Natural killer cell (primary cell): Measurements from ENCODE around the gene TUBE1. TPM values are rescaled to one million over a fixed set of nuclear protein-coding genes. Genes with fewer than 3 reads are reported as not detected.

Source experiments
- ATAC-seq, 3 donors: fragments of 150-1000 bp in 2 of 3; fragments of 200-7000 bp in 1 of 3; cut with Tn5 transposase; 1 replicate in 1 of 3; 2 replicates in 2 of 3; pipeline ENCODE4 v1.10.0; 2021; ENCODE audit warnings: mild to moderate bottlenecking in 2 of 3, moderate library complexity in 2 of 3
- DNase-seq, 2 donors: peaks; one replicate each; pipeline versions ENCODE4 v3.0.0 to v3.0.0-alpha.2; 2013 to 2021; ENCODE audit warnings: mixed read lengths in 1 of 2
- H3K27ac ChIP-seq: one replicate; pipeline ENCODE4 v1.5.1; 2013; ENCODE audit warnings: mild to moderate bottlenecking, low read length
- H3K27me3 ChIP-seq: one replicate; pipeline ENCODE4 v1.6.1; 2013; ENCODE audit warnings: low read length; ENCODE audit not compliant: control insufficient read depth, insufficient read depth
- H3K36me3 ChIP-seq: one replicate; pipeline ENCODE4 v1.6.1; 2013; ENCODE audit warnings: low read length; ENCODE audit not compliant: control insufficient read depth, insufficient read depth
- H3K4me1 ChIP-seq: one replicate; pipeline ENCODE4 v1.6.1; 2013; ENCODE audit warnings: low read length; ENCODE audit not compliant: control insufficient read depth, insufficient read depth
- H3K4me3 ChIP-seq: one replicate; pipeline ENCODE4 v1.5.1; 2013; ENCODE audit warnings: low read length
- H3K9me3 ChIP-seq: one replicate; pipeline ENCODE4 v1.6.1; 2013; ENCODE audit warnings: low read length; ENCODE audit not compliant: control insufficient read depth, insufficient read depth
- H3K27ac Mint-ChIP-seq, 2 donors: one replicate each; pipeline ENCODE4 v1.8.0; 2022; ENCODE audit warnings: mild to moderate bottlenecking in 2 of 2, mixed read lengths in 2 of 2, moderate library complexity in 1 of 2
- H3K27me3 Mint-ChIP-seq, 2 donors: one replicate each; pipeline ENCODE4 v1.8.0; 2022; ENCODE audit warnings: low read depth in 2 of 2, mixed read lengths in 2 of 2
- H3K36me3 Mint-ChIP-seq: one replicate; pipeline ENCODE4 v1.8.0; 2022; ENCODE audit warnings: mixed read lengths
- H3K4me1 Mint-ChIP-seq, 2 donors: one replicate each; pipeline ENCODE4 v1.8.0; 2022; ENCODE audit warnings: mixed read lengths in 2 of 2
- H3K4me3 Mint-ChIP-seq: one replicate; pipeline ENCODE4 v1.8.0; 2022; ENCODE audit warnings: mild to moderate bottlenecking, moderate library complexity, mixed read lengths
- H3K9me3 Mint-ChIP-seq, 2 donors: one replicate each; pipeline ENCODE4 v1.8.0; 2022; ENCODE audit warnings: mixed read lengths in 2 of 2
- CTCF ChIP-seq: fragments of 200-600 bp; IDR thresholded peaks from one replicate; pipeline ENCODE4 v1.8.0; 2022; ENCODE audit warnings: antibody characterized with exemption
- WGBS: methylation state at CpG from one replicate; pipeline ENCODE4 v1.1.7; 2013; ENCODE audit warnings: missing lambda C conversion rate; ENCODE audit not compliant: insufficient coverage; 5-methylcytosine and 5-hydroxymethylcytosine counted together
- intact Hi-C: fragments of 100-400 bp; cut with micrococcal nuclease; formaldehyde crosslinking; loops from one replicate; pipeline ENCODE4 v1.14.2; 2022
- total RNA-seq, 4 donors: library from RNA; stranded (reverse); fragments of 120-200 nt in 1 of 4; gene quantifications; one replicate each; pipeline versions ENCODE4 v1.2.3 to v1.2.4, GENCODE V29; 2013 to 2022

TUBE1 gene
- total RNA-seq, 3 donors from 2014 or later (not counting 1 experiment from before 2014, with no cell fraction given), result 15.6 to 31.2 (median 23.7) TPM

GRCh38 chr6:112116221-112116620 is 28.9 kb upstream of the TUBE1 start:
- H3K27ac Mint-ChIP-seq, result no peak overlapping the region
- TF ChIP-seq CTCF, result no peak
- H3K4me3 Mint-ChIP-seq, result no peak overlapping the region
- peaks cover 23 to 40% of the 10 kb centered on the region in 2 donors for H3K27me3 Mint-ChIP-seq
- no peaks in the 10 kb centered on the region for H3K9me3 ChIP-seq
- H3K36me3 ChIP-seq, result no peaks in the 10 kb centered on the region
- DNase-seq (no peak), ATAC-seq (no peak)
- intact Hi-C loops, result no loop called here
- no peaks in the 10 kb centered on the region for H3K9me3 Mint-ChIP-seq
- H3K4me1 Mint-ChIP-seq, result no peaks in the 10 kb centered on the region
- no peaks in the 10 kb centered on the region for H3K36me3 Mint-ChIP-seq
- H3K4me1 ChIP-seq, result no peaks in the 10 kb centered on the region
- H3K27me3 ChIP-seq, result no peaks in the 10 kb centered on the region
- no peak overlapping the region for H3K4me3 ChIP-seq
- no peak overlapping the region for H3K27ac ChIP-seq
- no CpG with 5 or more reads among the region's 1 CpG for WGBS

GRCh38 chr6:112114577-112115223 is 27.4 kb upstream of the TUBE1 start:
- WGBS, result 86% methylated on average over 1 of the region's 3 CpGs
- Mint-ChIP-seq H3K36me3 (no peaks in the 10 kb centered on the region), H3K4me1 (no peaks in the 10 kb centered on the region), H3K27ac (no peak overlapping the region), H3K4me3 (no peak overlapping the region), H3K9me3 (no peaks in the 10 kb centered on the region), H3K27me3 (peaks cover 23 to 46% of the 10 kb centered on the region in 2 donors)
- no peaks in the 10 kb centered on the region for H3K4me1 ChIP-seq
- no peaks in the 10 kb centered on the region for H3K9me3 ChIP-seq
- no peak overlapping the region for H3K4me3 ChIP-seq
- intact Hi-C loops, result no loop called here
- no peaks in the 10 kb centered on the region for H3K27me3 ChIP-seq
- DNase-seq, result no peak
- ATAC-seq, result no peak
- TF ChIP-seq CTCF, result no peak
- H3K27ac ChIP-seq, result no peak overlapping the region
- H3K36me3 ChIP-seq, result no peaks in the 10 kb centered on the region

GRCh38 chr6:112113918-112114317 is 26.6 kb upstream of the TUBE1 start:
- intact Hi-C loops, result no loop called here
- no peak for TF ChIP-seq CTCF
- H3K27me3 Mint-ChIP-seq, result peaks cover 20 to 46% of the 10 kb centered on the region in 2 donors

GRCh38 chr6:112113431-112113830 is 26.1 kb upstream of the TUBE1 start:
- Histone ChIP-seq H3K36me3 (no peaks in the 10 kb centered on the region), H3K9me3 (no peaks in the 10 kb centered on the region), H3K27ac (no peak overlapping the region), H3K27me3 (no peaks in the 10 kb centered on the region), H3K4me3 (no peak overlapping the region), H3K4me1 (no peaks in the 10 kb centered on the region)
- Mint-ChIP-seq H3K27me3 (peaks cover 20 to 46% of the 10 kb centered on the region in 2 donors), H3K4me3 (no peak overlapping the region), H3K4me1 (no peaks in the 10 kb centered on the region), H3K9me3 (no peaks in the 10 kb centered on the region), H3K36me3 (no peaks in the 10 kb centered on the region), H3K27ac (no peak overlapping the region)
- DNase-seq (no peak), ATAC-seq (no peak)
- WGBS, result 89% methylated on average over 3 of the region's 3 CpGs
- intact Hi-C loops, result no loop called here
- TF ChIP-seq CTCF, result no peak

More at GRCh38 chr6:112113918-112114317, 26.6 kb upstream of the TUBE1 start:
- H3K4me3 ChIP-seq, result no peak overlapping the region
- no peaks in the 10 kb centered on the region for H3K9me3 ChIP-seq
- no peak for ATAC-seq
- no peak overlapping the region for H3K4me3 Mint-ChIP-seq
- H3K9me3 Mint-ChIP-seq, result no peaks in the 10 kb centered on the region
- H3K27ac ChIP-seq, result no peak overlapping the region
- H3K4me1 ChIP-seq, result no peaks in the 10 kb centered on the region
- no peaks in the 10 kb centered on the region for H3K4me1 Mint-ChIP-seq
- no peak overlapping the region for H3K27ac Mint-ChIP-seq
- H3K36me3 Mint-ChIP-seq, result no peaks in the 10 kb centered on the region
- no peaks in the 10 kb centered on the region for H3K36me3 ChIP-seq
- no peak for DNase-seq
- H3K27me3 ChIP-seq, result no peaks in the 10 kb centered on the region
